ENCODE data around the gene ANK3.

Gene ANK3

GRCh38 chr10:60376221-60377041, 13.2 kb downstream of the ANK3 start:
- DNase-seq = no peak

- DNase-seq = no peak
Measured at GRCh38 chr10:60375293-60376004, 14.2 kb downstream of the ANK3 start.

GRCh38 chr10:60374836-60375235, 14.8 kb downstream of the ANK3 start:
- no peak for DNase-seq

- DNase-seq = no peak
Measured at GRCh38 chr10:60372436-60372835, 17.2 kb downstream of the ANK3 start.

- no peak for DNase-seq
Measured at GRCh38 chr10:60369547-60369930, 20.1 kb downstream of the ANK3 start.

GRCh38 chr10:60368875-60369546, 20.7 kb downstream of the ANK3 start:
- DNase-seq = no peak

- DNase-seq = no peak
Measured at GRCh38 chr10:60367901-60368300, 21.8 kb downstream of the ANK3 start.

GRCh38 chr10:60367431-60367830, 22.2 kb downstream of the ANK3 start:
- no peak for DNase-seq

- DNase-seq = no peak
Measured at GRCh38 chr10:60367024-60367423, 22.7 kb downstream of the ANK3 start.

GRCh38 chr10:60363187-60363586, 26.5 kb downstream of the ANK3 start:
- DNase-seq = no peak

GRCh38 chr10:60362461-60362860, 27.2 kb downstream of the ANK3 start:
- DNase-seq = no peak

- DNase-seq = no peak
Measured at GRCh38 chr10:60359066-60359465, 30.6 kb downstream of the ANK3 start.

GRCh38 chr10:60358282-60358681, 31.4 kb downstream of the ANK3 start:
- DNase-seq = no peak

- DNase-seq = no peak
Measured at GRCh38 chr10:60353519-60354258, 36.0 kb downstream of the ANK3 start.

- no peak for DNase-seq
Measured at GRCh38 chr10:60352105-60352504, 37.6 kb downstream of the ANK3 start.

- DNase-seq = no peak
Measured at GRCh38 chr10:60351191-60351853, 38.4 kb downstream of the ANK3 start.

- DNase-seq = no peak
Measured at GRCh38 chr10:60350400-60350799, 39.3 kb downstream of the ANK3 start.

GRCh38 chr10:60349426-60349825, 40.2 kb downstream of the ANK3 start:
- no peak for DNase-seq

GRCh38 chr10:60348982-60349381, 40.7 kb downstream of the ANK3 start:
- no peak for DNase-seq

- DNase-seq = no peak
Measured at GRCh38 chr10:60347270-60347669, 42.4 kb downstream of the ANK3 start.

- no peak for DNase-seq
Measured at GRCh38 chr10:60346661-60347060, 43.0 kb downstream of the ANK3 start.

- DNase-seq = no peak
Measured at GRCh38 chr10:60343254-60343653, 46.4 kb downstream of the ANK3 start.

- DNase-seq = no peak
Measured at GRCh38 chr10:60341969-60342368, 47.7 kb downstream of the ANK3 start.

Measured in femur (tissue), 1 donor.